CD4-positive, alpha-beta T cell treated with Interleukin-12 subunit alpha and Interleukin-12 subunit beta, for 1 hour (primary cell): ENCODE results near the gene RNF213.
"Not testable (repeated sequence)": the region's sequence is repeated elsewhere in the genome, so short reads cannot be mapped to it uniquely, and the experiment has no call there.

ENCODE experiments used
- DNase-seq: peaks from one replicate; pipeline ENCODE4 v3.0.0-alpha.2; 2020

The RNF213 gene

DNA sequence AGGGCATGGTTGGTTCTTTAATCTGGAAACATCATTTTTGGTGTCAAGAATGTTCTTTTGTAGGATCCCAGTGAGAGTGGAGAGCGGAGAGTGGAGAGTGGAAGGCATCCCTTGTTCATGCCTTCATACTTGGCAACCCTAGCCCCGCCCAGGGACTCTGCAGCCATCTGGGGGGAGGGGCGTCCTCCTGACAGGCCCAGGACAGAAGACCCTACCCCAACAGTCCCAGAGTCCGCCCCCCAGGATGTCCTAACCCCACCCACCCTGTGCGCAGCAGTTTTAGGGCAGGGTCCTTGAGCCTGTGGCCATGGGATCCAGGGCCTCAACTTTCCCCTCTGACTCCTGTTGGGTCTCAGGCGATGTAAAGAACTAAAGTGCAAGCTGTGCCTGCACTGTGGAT, 36.0 kb upstream of the RNF213 start:
- no peak for DNase-seq

DNA sequence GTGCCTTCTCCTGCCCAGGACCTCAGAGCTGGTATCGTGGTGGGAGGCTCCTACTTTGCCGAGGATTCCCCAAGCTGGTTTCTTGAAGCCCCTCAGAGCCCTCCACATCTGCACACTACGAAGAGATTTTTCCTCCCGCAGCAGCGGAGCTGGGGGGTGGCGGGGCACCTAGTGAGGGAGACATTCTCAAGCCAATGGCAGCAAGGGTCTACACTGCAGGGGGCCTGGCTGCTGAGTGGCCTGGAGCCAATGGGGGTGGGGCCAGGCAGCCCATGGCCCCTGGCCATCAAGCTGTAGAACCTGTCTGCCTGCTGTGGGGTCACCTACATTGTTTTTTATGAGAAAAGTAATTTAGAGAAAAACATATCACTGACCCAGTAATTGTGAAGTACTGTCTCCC, 35.4 kb upstream of the RNF213 start:
- DNase-seq: no peak

DNA sequence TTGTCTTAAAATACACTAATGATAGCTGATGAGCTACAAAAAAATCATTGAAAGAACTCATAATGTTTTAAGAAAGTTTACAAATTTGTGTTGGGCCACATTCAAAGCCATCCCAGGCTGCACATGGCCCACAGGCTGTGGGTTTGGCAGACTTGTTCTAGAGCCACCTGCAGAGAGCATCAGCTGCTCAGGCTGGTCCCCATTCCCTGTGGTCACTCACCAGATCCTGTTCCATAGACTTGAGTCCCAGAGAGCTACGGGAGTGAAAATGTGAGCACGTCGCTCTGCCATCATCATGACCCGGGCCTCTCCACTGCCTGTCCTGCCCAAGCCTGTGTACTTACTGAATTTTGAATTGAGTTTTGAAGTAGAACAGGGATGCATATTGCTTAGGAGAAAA, 33.5 kb upstream of the RNF213 start:
- DNase-seq: no peak

DNA sequence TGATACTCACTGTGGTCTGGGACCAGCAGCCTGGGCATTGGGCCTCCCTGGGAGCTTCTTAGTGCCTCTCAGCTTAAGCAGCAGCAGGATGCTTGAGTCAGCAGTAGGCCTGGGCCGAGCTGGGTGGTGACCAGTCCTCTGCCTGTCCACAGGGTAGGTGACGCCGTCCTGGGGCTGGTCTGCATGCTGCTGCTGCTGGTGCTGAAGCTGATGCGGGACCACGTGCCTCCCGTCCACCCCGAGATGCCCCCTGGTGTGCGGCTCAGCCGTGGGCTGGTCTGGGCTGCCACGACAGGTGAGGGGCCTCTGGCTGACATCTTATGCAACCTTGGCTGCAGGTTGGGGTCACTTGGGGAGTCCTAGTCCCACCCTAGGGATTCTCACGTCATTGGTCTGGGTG, 33.0 kb upstream of the RNF213 start:
- no peak for DNase-seq

DNA sequence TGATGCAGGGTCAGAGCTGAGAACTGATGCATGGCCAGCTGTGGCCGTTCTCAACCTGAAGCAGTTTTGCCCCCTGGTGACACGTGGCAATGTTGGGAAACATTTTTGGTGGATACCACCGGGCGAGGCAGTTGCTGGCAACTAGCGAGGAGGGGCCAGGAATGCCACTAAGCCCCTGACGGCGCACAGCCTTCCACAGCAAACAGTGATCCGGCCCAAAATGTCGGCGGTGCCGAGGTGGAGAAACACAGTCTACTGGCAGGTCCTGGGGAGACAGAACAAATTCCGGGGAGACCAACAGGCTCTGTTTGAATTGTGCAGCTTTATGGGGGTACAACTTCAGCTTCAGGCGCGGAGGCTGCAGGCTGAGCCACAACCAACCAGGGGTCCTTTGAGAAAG, 32.2 kb upstream of the RNF213 start:
- DNase-seq: no peak

DNA sequence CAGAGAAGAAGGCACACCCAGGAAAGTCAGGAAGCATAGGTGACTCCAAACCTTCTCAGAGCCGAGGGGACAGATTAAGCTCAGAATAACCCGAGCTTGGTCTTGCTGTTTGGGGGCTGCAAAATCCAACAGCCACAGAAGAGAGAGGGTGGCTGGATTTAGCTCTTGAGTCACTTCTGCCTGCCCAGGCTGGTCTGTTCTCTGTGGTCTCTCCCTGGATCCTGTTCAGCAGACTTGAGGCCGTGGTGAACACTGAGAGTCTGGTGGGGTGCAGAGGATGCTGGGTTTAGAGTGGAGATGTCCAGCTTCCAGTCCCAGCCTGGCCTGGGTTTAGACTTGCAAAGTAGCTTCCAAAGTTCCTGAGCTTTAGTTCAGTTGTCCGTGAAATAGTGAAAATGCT, 31.6 kb upstream of the RNF213 start:
- no peak for DNase-seq

DNA sequence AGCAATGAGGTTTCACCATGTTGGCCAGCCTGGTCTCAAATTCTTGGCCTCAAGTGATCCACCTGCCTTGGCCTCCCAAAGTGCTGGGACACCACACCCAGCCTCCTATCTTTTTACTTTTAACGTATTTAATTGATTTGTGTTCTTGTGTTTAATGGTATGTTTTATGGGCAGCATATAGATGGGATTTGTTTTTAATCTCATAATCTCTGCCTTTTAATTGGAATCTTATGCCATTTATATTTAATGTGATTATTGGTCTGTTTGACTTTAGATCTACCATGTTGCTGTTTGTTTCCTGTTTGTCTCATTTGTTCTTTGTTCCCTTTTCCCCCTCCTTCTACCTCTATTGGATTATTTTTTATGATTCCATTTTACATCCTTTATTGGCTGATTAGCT, 28.2 kb upstream of the RNF213 start:
- no peak for DNase-seq

DNA sequence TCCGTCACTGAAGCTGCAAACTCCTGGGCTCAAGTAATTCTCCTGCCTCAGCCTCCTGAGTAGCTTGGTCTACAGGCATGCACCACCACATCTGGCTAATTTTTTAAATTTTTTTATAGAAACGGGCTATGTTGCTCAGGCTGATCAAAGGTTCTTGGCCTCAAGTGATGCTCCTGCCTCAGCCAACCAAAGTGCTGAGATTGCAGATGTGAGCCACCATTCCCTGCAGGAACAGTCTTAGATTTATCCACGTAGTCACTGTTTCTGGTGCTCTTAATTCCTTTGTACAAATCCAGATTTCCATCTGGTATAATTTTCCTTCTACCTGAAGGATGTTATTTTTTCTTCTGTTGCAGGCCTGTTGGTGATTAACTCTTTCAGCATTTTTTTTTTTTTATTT, 27.4 kb upstream of the RNF213 start:
- no peak for DNase-seq

DNA sequence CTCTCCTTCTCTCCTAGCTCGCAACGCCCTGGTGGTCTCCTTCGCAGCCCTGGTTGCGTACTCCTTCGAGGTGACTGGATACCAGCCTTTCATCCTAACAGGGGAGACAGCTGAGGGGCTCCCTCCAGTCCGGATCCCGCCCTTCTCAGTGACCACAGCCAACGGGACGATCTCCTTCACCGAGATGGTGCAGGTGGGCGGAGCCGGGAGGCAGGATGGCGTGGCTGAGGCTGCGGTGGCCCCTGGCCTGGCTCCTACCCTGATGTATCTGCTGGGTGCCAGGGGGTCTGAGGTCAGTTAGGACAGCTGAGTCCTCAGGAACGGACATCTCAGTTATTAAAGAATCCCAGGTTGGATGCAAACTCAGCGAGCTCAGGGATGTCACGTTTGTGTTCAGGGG, 23.7 kb upstream of the RNF213 start:
- no peak for DNase-seq

DNA sequence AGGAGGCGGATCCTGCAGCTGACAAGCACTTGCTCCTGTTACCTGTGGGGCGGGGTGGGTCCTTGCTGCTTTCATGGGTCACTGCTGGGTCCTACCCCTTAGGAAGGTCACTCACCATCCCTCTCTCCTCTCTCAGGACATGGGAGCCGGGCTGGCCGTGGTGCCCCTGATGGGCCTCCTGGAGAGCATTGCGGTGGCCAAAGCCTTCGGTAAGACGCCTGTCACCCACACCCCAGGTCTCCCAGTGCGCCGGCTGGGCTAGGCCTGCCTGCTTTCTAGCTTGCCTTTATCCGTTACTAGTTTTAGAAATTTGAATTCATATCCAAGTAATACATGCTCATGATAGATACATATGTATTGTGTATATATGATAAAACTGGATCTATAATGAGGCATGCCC, 23.3 kb upstream of the RNF213 start:
- no peak for DNase-seq

DNA sequence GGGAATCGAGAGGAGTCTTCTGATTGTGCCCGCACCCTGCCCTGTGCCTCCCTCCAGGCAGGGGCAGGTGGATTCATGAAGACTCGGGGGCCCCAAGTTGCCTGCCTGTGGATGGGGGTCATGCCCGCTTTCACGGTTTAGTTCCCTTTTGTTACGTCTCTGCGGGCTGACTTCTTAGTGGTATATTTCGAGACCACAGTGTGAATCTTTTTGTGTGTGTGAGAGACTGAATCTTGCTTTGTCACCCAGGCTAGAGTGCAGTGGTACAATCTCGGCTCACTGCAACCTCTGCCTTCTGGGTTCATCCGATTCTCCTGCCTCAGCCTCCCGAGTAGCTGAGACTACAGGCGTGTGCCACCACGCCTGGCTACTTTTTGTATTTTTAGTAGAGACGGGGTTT, 18.1 kb upstream of the RNF213 start:
- no peak for DNase-seq

DNA sequence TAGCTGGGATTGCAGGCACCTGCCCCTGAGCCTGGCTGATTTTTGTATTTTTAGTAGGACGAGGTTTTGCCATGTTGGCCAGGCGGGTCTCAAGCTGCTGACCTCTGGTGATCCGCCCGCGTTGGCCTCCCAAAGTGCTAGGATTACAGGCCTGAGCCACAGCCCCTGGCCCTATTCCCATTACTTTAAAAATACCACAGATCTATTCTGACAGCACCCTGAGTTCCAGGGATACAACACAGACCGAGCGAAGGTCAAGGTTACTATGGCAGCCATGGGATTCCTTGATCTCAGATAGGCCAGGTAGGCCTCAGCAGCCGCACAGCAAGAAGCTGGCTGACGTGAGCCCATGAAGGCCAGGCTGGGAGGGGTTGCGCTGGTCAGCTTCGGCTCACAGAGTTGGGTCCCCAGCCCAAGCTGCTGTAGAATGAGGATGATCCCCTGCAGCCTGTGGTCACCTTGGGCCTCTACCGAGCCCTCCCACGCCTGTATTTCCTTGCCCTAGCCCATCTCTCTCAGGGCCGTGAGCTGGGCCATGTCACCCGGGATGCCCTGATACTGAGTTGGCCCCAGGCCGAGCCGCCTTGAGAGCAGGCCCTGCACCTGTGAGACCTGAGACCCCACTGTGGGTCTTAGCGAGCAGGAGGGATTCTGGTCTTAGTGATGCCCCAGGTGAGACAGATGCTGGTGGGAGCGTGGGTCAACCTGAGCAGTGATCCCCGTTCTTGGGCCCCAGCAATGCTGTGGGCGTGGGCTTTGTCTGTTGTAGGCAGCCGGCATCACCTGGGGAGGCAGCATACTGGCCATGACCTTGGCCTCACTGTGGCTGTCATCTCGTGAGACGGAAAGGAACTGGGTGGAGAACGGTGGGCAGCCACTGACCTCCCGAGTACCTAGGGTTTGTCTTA, 16.9 kb upstream of the RNF213 start:
- DNase-seq: no peak

DNA sequence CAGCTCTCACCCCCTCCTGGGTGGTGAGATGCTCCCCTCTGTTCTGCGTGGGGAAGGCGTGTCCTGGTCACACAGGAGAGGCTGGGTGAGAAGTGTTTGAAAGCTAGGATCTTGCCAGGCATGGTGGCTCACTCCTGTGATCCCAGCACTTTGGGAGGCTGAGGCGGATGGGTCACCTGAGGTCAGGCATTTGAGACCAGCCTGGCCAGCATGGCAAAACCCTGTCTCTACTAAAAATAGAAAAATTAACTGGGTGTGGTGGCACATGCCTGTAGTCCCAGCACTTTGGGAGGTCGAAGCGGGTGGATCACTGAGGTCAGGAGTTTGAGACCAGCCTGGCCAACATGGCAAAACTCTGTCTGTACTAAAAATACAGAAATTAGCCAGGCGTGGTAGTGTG, 16.2 kb upstream of the RNF213 start:
- not testable (repeated sequence) for DNase-seq

DNA sequence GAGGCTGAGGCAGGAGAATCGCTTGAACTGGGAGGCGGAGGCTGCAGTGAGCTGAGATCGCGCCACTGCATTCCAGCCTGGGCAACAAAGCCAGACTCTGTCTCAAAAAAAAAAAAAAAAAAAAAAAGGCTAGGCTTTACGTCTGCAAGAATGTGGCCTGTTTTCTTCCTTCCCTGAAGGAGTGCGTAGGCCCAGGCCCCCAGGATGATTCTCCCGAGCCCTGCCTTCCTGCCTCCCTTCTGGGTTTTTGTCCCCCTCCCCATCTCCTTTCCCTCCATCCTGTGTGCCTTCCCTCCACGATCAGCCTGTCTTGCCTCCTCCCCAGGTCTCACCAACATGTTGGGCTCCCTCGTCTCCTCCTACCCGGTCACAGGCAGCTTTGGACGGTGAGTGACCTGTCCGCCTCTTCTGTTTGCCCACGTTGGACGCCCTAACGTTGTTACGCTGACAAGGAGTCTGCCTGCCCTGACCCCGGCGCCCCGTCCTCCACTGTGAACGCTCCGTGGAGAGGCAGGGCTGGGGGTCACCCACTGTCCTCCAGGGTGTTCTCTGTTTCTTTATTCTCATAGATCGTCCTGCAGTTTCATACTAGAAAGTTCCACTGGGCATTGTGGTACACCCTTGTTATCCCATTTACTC, 15.7 kb upstream of the RNF213 start:
- DNase-seq: no peak

DNA sequence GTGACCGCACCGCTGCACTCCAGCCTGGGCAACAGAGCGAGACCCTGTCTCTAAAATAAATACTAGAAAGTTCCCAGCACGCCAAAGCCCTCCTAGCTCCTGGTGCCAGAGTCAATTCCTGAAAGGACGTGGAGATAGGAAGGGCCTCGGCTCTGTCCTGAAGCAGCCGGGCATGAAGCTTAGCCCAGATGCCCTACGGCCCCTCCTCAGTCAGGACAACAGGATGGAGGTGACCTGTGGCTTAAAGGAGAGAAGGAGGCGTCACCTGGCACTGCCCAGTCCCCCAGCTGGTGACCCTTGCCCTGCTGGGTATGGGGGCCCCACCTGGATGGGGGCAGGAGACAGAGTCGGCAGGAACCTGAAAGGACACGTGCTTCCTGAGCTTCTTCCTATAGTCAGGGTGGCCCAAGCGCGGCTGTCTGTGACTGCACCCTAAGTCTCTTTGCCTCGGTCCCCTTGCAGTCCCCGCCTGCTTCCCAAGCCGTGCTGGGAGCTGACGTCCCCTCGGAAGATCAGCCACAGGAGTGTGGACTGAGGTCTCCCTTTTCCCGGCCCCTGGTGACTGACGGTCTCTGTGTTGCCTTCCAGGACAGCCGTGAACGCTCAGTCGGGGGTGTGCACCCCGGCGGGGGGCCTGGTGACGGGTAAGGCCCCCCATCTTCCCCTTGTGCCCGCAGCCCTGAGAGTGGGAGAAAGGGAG, 14.9 kb upstream of the RNF213 start:
- DNase-seq: no peak

DNA sequence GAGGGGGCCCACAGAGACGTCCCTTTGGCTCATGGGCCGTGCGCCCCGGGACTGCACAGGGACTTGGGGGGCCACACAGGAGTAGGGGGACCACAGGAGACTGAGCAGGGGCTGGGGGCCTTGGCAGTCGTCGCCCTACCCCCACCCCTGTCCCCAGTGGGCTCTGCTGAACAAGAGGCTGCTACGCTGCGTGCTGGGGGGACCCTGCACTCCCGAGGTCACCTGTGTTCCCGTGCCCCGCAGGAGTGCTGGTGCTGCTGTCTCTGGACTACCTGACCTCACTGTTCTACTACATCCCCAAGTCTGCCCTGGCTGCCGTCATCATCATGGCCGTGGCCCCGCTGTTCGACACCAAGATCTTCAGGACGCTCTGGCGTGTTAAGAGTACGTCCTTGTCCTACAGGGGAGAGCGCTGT, 14.4 kb upstream of the RNF213 start:
- no peak for DNase-seq

DNA sequence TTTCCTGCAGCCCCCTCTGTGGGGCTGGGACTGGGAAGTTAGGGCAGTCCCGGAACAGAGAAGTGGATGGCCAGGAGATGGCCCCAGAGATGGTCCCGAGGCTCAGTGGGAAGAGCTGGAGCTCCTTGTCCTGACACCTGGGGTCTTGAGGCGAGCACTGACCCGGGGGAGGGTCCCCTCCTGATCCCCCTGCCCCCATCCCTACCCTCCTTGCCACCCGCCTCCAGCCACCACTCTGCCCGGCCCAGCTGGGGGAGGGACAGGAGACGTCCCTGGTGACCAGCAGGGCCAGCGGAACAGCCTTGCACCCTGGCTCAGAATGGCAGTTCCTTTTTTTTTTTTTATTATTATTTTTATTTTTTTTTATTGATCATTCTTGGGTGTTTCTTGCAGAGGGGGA, 13.9 kb upstream of the RNF213 start:
- no peak for DNase-seq

DNA sequence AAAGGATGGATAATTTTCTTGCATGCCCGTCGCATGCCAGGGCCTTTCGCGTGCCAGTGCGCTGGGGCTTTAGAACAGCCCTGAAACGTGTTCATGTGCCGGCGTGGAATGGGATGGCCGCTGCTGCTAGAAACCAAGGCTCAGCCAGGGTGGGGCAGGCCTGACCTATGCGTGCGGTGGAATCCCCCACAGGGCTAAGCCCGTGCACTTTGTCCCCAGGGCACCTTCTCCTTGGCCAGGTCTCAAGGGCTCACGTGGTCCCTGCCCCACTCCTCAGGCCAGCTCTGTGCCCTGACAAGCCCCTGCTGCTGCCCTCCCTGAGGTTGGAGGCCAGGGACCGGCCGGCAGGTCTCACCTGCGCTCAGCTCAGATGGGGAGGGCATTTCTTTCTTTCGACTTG, 13.1 kb upstream of the RNF213 start:
- no peak for DNase-seq

DNA sequence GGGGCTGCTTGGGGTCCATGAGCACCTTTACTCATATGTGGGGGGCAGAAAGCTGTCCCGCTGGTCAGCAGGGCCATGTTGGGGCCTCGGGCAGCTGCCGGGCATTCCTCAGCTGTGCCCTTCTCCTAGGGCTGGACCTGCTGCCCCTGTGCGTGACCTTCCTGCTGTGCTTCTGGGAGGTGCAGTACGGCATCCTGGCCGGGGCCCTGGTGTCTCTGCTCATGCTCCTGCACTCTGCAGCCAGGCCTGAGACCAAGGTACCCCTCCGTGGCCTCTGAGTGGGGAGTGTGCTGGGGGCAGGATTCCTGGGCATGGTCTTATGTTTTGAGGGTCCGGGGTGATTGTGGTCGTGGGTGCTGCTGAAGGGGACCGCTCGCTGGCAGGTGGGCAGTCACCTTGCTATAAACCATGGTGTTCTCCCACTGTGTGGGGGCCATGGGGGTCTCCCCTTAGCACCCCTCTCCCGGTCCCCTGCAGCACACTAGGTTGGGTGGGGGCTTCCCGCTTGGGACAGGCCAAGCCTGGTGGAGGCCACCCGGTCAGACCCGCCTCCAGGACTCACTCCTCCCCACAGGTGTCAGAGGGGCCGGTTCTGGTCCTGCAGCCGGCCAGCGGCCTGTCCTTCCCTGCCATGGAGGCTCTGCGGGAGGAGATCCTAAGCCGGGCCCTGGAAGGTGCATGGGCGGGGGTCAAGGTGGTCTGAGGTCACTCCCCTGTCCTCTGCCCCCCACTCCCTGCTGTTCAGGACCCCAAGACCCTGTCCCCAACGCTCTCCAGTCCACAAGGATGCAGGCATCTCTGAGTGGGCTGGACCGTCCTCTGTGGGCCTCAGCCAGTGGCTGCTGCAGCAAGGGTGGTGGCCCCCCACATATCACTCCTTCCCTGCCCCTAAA, 12.4 kb upstream of the RNF213 start:
- DNase-seq: no peak

DNA sequence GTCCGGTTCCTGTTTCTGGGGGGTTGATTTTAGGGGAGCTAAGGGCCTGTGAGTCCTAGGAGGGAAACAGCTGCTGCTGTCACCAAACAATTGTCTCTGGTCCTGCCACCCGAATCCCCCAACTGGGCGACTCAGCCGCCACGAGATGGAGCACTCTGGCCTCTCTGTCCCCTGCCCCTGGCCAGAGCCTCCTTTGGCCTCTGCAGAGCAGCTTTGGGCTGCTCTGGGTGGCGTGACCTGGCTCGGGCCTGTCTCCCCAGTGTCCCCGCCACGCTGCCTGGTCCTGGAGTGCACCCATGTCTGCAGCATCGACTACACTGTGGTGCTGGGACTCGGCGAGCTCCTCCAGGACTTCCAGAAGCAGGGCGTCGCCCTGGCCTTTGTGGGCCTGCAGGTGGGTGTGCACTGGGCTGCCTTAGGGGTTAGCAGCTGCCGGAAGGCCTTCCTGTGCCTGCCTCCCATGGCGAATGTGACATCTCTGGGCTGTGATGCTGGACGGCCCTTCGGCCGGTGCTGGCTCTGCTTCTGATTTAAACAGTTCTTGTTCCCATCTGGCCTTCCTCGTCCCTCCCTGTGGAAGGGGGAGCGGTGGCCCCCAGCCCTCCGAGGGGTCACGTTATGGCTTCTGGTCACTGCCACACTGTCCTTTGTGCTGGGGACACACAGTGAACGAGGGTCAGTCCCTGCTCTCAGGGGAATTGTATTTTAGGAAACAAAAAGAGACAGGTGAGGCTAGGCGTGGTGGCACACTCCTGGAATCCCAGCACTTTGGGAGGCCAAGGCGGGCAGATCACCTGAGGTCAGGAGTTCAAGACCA, 11.6 kb upstream of the RNF213 start:
- DNase-seq: no peak

DNA sequence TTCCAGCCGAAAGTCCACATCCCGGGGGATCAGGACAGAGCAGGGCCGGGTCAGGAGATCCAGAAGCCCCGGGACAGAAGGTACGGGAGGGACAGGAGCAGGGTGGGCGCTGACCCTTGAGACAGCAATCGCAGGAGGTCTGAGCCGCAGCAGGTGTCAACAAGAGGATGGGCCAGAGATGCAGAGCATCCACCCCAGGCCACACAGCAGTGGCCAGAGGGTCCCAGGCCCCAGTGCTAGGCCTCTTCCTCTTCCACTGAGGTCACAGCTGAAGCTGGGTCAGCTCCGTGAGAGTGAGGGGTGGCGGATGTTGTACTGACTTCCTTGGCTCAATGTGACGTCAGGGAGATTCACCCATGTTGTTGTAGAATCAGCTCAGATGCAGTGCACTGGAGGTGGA, 8.7 kb upstream of the RNF213 start:
- DNase-seq: no peak

DNA sequence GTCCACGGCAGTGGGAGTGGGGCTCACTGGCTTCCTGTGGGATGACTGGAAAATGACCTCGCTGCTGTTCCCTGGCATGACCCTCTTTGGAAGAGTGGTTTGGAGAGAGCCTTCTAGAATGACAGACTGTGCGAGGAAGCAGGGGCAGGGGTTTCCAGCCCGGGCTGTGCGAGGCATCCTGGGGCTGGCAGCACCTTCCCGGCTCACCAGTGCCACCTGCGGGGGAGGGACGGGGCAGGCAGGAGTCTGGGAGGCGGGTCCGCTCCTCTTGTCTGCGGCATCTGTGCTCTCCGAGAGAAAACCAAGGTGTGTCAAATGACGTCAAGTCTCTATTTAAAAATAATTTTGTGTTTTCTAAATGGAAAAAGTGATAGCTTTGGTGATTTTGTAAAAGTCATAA, 7.8 kb upstream of the RNF213 start:
- peak; percentile 87 for DNase-seq
